Measurements from ENCODE around the gene LCOR.

The LCOR gene

DNA sequence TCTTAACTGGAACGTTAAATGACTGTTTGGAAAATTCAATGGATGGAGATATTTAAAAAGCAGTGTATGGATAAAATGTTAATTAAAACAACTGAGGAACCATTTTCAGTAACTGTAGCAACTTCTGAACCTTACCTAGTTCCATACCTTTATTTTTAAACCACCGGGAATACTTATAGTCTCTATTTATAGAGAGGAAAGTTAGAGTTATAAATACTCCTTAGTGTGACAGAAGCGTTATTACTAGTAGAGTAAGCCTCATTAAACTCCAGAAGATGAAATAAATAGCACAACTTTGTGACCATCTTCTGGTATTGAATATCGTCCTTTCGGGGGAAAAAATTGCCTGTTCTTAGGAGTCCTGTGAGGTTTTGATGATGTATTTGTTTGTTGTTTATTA lies 114.9 kb downstream of the LCOR start:
- DNase-seq = no peak

DNA sequence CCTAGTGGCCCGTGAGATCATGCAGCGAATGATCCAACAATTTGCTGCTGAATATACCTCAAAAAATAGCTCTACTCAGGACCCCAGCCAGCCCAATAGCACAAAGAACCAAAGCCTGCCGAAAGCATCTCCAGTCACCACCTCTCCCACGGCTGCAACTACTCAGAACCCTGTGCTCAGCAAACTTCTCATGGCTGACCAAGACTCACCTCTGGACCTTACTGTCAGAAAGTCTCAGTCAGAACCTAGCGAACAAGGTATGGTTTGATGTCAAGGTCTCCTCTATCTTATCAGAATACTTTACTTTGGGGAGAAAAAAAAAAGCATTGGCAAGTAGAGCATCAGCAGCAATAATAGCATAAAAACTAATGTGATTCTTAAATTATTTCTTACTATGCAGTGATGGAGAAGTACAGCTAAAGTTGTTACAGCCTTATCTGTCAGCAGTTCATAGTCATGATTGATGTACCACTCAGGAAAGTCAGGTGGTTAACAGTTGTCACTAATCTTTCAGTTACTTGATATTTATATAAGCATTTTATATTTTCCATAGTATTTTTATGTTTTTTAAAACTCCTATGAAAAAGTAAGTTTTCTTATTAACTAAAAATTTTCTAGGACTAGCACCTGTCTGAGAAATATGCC lies 117.1 kb downstream of the LCOR start:
- DNase-seq = no peak

DNA sequence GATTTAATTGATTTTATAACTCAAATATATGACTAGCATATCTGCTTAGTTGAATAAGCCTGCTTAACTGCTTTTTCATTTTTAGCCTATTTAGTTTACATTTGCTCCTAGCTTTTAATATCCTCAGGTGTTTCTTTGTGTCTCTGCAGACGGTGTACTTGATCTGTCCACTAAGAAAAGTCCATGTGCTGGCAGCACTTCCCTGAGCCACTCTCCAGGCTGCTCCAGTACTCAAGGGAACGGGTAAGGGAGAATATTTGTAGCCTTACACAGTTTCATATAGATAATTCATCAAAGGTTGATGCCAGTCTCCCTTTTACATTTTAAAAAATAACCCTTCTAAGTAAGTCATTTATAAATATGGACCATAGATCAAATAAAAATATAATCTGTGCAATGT lies 119.9 kb downstream of the LCOR start:
- no peak for DNase-seq

DNA sequence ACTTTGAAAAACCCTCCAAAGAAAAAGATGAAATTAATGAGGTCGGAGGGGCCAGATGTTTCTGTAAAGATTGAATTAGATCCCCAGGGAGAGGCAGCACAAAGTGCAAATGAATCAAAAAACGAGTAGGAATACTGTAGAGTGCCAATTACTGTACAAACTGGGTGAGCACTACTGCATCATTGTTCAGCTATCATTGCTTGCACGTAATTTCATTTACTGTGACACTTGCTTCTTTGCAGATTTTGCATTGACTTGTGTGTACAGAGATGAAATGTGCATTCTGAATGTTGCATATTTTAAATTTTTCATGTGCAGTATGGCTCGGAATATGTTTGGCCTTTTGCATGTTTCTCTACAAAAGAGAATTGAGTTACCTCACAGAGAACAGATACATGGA lies 123.7 kb downstream of the LCOR start:
- no peak for DNase-seq

DNA sequence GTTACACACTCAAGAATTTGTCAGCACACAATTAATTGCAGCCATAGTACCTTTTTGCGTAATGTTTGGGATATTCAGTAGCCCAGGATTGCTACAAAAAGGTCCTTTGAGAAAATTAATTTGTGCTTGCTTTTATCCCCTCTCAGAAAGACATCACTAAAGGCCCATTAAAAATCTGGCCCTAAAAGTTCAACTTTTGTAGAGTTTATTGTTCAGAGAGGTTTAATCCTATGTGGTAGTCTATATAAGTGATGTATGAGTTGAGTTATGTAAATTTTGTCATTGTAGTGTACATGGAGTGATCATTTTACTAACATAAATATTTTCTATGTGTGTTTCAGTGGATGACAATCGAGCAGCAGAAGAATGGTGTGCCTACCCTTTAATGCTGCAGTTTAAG lies 126.0 kb downstream of the LCOR start:
- DNase-seq = no peak

DNA sequence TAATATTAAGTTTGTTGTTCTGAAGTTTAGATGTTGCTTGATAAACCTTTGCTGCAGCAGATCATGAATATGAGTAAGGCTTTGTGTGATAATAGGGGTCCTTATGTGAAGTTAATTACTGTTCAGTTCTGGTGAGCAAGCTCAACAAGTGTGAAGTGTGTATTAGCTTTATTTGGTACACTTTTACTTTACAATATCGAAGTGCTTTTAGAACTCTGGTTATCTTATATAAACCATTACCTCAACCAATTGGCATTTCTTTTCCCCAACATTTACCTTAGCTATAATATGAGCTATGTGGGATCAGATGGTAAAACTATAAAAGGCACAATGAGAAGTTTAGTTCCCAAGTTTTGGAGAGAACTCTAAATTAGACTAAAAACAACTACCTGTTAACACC lies 127.6 kb downstream of the LCOR start:
- DNase-seq = no peak

DNA sequence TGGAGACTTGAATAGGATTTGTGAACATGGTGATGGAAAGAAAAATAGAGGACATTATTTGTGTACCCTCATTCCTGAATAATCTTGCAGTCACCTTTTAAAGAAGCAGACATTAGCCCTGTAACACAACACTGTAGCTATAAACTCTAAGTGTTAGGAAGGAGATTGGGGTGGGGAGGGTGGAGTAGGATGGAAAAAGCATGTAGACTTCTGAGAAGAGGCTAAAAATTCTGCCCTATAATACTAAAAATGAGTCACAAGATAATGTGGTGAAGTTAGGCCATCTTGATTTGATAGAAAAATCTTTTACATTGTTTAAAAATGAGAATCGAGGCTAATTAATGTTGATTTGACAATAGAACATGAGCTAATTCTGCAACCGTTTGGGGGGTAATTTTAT lies 128.8 kb downstream of the LCOR start:
- no peak for DNase-seq

DNA sequence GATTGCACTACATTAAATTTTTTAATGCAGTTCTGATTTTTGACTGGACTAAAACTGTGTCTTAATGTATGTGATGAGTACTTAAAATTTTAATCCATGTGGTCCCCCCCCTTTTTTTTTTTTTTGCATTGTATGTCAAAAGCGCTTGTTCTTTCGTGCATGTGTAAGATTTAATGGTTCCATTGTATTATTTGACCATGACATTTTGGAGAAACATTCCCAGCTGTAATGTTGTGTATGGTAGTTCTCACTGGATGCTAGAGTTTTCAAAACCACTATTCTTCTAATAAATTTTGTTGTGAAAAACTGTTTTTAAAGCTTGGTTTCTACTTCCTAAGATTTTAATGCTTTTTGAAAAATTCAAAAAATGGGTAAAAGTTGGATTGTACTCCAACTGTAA lies 132.0 kb downstream of the LCOR start:
- DNase-seq = no peak

DNA sequence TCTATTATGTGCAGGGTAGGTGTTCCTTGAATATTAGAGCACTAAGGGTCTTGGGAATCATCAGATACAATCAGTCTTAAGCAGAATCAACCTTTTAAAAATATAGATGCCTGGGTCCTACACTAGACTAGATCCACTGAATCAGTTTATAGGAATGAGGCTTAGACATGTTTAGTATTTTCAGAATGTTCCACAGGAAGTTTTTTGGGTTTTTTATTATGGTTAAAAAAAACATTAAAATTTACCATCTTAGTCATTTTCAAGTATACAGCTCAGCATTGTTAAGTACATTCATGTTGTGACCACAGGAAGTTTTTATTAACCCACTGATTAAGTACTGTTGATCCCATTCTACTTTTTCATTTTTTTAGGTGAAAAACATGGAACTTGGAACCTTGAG lies 135.7 kb downstream of the LCOR start:
- DNase-seq = no peak

DNA sequence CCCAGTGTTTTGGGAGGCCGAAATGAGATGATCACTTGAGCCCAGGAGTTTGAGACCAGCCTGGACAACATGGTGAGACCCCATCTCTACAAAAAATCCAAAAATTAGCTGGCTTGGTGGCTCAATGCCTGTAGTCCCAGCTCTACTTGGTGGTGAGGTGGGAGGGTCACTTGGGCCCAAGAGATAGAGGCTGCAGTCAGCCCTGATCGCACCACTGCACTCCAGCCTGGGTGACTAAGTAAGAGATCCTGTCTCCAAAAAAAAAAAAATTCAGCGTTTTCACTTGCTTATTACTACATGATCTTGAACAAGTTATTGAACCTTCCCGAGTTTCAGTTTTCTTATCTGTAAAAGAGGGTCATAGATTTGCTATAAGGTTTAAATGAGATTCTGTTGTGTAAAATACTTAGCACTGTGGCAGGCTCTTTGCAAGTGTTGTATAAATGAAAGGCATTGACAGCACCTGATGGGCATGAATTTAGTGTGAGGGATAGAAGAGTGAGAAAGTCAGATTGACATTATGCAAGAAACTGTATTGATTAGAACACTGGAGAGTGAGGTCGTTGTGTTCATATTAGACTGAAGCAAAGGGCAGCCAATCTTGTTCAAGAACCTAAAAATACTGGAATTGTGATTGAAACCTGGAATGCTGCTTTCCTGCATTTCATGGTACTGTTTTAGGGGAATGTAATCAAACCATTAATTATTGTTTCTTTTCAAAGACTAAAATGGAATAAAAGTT lies 136.8 kb downstream of the LCOR start:
- DNase-seq = no peak

DNA sequence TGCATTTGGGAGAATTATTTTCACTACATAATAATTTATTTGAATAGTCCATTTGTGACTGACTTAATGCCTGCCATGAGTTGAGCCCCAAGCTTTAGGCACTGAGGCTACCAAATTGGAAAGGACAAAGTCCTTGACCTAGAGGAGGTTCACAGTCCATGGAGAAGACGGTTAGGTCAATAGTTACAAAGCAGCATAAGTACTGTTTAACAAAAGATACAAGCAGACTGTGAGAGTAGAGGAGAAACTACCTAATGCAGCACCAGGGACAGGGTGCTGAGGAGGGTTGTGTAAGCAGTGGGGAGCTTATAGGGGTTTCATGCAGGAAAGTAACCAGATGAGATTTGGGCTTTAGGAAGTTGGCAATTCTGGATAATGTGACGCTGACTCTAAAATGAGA lies 139.2 kb downstream of the LCOR start:
- no peak for DNase-seq

DNA sequence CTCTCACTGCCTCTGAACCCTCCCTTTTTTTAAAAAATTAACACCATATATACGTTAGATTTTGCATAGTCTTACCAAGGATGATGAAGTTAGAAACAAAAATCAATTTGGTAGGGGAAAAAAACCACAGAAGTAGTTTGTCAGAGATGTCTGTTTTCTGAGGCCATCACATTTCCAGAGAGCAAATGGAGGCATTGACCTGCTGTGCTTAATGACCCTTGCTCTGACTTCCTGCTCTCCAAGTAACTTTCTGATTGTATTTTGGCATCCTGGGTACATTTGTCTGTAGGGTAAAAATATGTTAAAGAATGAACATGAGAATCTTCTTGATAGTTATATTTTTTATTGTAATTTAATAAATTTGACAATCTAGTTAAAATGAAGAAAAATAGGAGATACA lies 140.2 kb downstream of the LCOR start:
- no peak for DNase-seq

DNA sequence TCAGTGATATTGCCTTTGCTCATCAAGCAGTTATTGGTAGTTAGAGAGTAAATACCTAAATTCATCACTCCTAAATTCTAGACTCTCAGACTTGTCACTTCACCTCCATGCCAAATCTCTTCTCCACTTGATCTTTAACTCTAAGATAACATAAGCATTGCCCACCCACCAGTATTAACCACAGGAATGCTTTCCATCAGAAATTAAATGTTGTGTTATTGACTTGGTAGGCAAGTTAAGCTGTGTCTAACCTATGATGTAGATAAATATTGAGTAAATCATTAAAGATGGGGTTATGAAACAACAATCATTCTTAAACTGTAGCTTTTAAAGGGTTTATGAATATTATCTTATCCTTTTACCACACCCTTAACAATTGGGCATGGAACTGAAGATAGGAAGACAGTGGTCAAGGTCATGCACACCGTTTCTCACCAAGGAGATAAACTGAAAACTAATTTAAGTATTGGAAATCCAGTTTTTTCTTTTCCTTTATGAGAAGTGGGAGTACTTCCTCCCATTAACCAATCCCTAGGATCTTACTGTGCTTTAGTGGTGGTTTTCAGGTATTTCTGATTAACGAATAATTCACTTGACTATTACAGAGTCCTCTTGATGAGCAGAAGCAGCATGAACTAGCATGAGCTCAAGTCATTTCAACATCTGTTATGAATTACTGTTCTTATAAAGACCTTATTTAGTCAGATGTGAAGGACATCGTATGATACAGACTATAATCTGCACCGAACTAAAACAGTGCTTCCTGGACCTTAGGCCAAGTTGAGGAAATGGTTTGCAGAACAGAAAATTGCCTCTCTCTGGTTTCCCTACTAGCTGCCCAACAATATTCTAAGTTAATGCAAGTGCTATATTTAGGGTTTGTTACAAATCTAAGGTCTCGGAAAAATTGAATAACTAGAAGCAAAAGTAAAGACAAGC lies 142.0 kb downstream of the LCOR start:
- no peak for DNase-seq

DNA sequence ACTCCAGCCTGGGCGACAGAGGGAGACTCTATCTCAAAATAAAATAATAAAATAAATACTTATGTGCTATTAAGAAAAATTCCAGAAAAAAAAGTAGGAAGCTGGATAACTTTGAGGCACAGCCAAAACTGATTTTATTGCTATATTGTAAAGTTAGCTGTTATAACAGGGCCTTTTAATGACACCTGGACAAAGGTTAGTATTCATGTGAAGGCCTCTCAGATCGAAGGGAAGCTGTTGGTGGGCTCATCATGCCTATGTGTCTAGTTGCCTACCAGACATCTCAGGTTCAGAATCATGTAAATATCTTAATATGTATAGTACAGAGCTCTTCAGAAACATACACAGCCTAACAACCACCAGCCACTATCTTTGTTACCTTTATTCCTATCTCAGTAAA lies 143.0 kb downstream of the LCOR start:
- no peak for DNase-seq

DNA sequence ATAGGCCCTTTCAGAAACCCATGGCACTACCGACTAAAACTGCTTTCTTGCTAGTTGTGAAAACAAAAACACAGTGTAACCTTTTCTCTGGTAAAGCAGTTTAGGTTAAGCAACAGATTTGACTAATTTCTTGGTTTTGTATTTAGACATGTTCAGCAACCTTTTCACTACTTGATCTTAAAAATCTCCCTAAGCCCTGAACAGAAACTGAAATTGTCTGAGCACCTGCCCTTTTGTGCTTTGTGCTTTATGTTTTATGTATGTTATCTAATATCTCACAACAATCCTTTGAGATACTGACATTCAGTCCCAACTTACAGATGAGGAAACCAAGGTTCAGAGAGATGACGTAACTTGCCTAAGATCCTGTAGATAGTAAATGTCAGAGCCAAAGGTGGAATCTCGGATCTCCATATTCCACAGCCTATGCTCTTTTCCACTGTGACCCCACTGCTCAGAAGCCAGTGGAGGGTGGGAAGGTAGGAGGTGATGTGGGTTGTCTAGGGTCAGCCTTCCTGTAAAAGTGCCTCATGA lies 146.6 kb downstream of the LCOR start:
- DNase-seq = no peak

DNA sequence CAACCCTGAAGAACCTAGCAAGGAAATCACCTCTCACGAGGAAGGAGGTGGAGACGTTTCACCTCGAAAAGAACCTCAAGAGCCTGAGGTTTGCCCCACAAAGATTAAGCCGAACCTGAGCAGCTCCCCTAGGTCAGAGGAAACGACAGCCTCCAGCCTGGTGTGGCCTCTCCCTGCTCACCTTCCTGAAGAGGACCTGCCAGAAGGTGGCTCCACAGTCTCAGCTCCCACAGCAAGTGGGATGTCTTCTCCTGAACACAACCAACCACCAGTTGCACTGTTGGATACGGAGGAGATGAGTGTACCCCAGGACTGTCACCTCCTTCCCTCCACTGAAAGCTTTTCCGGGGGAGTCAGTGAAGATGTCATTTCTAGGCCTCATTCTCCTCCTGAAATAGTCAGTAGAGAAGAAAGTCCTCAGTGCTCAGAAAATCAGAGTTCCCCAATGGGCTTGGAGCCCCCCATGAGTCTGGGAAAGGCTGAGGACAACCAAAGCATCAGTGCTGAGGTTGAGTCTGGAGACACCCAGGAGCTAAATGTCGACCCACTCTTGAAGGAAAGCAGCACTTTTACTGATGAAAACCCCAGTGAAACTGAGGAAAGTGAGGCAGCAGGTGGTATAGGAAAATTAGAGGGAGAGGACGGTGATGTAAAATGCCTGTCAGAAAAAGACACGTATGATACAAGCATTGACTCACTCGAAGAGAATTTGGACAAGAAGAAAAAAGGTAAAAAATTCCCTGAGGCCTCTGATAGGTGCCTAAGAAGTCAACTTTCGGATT lies 150.2 kb downstream of the LCOR start:
- no peak for DNase-seq

DNA sequence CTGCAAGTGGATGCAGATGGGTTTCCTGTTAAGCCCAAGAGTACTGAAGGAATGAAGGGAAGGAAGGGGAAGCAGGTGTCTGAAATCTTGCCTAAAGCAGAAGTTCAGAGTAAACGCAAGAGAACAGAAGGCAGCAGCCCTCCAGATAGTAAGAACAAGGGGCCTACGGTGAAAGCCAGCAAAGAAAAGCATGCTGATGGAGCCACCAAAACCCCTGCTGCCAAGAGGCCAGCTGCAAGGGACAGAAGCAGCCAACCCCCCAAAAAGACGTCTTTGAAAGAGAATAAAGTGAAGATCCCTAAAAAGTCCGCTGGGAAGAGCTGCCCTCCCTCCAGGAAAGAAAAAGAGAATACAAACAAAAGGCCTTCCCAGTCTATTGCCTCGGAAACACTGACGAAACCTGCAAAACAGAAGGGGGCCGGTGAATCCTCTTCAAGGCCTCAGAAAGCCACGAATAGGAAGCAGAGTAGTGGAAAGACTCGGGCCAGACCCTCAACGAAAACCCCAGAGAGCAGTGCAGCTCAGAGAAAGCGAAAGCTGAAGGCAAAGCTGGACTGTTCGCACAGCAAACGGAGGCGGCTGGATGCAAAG lies 152.5 kb downstream of the LCOR start:
- no peak for DNase-seq

DNA sequence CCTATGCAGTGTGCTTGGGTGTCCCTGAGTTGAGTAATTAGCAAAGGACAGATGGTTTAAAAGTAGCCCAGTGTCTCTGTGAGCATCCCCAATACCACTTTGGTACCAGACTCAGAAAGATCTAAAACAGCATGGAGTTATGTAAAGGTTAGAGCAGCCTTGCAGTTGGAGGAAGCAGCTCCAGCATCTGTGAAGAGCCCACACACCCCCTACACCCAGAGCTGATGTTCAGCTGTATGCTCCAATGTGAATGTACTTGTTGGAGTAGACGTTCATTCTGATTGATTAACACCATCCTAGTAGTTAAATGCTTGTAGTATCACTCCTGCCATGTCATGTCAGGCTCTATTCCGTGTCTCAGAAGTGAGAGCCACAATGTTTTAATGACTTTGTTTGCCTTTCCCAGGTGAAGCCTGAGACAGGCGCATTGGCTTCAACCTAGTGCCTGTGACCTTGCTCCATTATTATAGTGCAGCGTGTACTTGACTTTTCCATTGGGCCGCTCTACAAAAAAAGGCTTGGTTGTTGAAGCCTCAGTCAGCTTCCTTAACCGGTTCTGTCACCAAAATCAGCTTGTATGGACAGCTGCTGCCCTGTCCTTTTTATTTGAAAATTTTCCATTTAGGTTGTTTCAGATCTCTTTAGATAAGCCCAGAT lies 154.2 kb downstream of the LCOR start:
- DNase-seq = no peak

DNA sequence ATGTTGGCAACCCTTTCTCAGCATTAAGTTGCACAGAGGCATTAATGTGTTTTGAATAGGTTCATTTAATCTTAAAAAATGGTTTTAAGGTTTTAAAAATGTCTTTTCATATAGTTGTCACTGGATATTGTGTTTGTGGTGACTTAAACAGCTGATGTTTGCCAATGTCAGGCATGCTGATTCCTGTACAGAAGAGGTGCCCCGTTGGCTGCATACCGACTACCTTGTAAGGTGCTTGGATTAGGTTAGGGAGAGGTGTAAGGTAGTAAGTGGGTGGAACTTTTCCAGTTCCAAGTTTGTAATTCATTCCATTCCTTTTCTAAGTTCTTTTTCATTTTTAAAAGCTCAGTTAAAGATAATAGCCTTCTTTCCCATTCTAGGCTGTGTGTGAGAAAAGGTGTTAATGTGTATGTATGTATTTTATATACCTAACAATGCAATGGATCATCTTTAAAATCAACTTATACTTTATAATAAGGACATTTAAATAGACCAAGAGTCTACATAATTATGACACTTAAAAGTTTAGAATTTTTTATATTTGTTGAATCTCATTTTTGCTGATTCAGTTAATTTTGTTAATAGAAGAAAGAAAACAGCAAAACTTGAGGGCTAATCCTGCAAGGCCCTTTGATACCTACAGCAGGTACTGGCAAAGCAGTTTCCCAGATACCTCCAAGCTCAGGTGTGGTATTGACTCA lies 155.2 kb downstream of the LCOR start:
- no peak for DNase-seq

DNA sequence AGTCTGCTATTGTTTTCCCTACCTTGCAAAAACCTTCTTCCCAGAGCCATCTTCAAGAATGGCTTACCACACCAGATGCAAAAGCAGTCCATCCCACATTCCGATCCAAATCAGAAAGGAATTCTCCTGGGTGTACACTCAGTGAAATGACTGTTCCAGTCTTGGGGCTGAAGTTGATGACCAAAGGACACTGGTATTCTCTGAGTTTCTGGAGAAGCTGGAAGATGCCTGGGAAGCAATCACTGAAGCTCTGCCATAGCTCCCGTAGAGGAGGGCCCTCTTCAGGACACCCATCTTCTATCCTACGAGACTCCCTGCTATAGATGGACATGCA lies 155.7 kb downstream of the LCOR start:
- no peak for DNase-seq

DNA sequence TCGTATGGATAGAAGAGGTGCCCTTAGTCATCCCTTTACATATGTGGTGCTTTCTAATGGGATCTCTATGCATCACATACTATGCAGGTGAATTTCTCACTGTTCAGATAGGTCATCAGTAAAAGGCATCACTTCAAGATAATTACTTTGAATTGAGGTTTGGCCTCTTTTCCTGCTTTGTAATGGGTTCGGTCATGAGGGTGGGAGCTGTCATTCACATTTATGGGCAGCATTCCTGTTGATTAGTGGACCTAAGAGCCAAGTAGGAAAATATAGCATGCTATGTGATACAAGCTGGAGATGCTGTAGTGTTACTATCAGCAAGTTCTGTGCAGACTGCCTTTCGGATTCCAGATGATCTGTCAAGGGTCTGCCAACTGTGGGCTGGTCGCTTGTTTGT lies 156.3 kb downstream of the LCOR start:
- no peak for DNase-seq

Measured in activated naive CD4-positive, alpha-beta T cell treated with Interleukin-2 at 50 U/mL for 16 hours (primary cell).